PC-9 (cell line): Measurements from ENCODE around the gene PRKAG1. TPM values are rescaled to one million over a fixed set of nuclear protein-coding genes. Genes with fewer than 3 reads are reported as not detected.

ENCODE experiments used
- BruUV-seq: library from RNA; stranded (reverse); fragments of 400-500 nt; replicated peaks from 2 replicates; lab custom pipeline; 2021; lab: Mats Ljungman, UMichigan
- CTCF ChIA-PET: fragments of 300-600 bp; sonication (Branson Sonifier 250); formaldehyde crosslinking; loops from one replicate; lab custom pipeline; 2022; ENCODE audit warnings: antibody characterized with exemption; lab: Charles Lee
- POLR2A ChIA-PET: fragments of 300-600 bp; sonication (Branson Sonifier 250); formaldehyde crosslinking; loops from one replicate; lab custom pipeline; 2022; ENCODE audit warnings: antibody characterized with exemption; ENCODE audit not compliant: unreplicated experiment; lab: Charles Lee
- DNase-seq, 2 experiments: peaks; one replicate each; pipeline versions ENCODE4 v3.0.0 to v3.0.0-alpha.2; 2015 to 2022; ENCODE audit warnings: mixed read lengths in 1 of 2
- H2AFZ ChIP-seq: fragments of 200-600 bp; sonication (generic); 2 replicates; pipeline ENCODE4 v1.8.1; 2017; ENCODE audit warnings: antibody characterized with exemption
- H3F3A ChIP-seq: fragments of 200-600 bp; sonication (generic); 2 replicates; pipeline ENCODE4 v1.8.1; 2017; ENCODE audit warnings: antibody characterized with exemption, mild to moderate bottlenecking, low read depth; ENCODE audit not compliant: insufficient read depth
- H3K27ac ChIP-seq: fragments of 200-600 bp; sonication (generic); 2 replicates; pipeline ENCODE4 v1.6.1; 2016; ENCODE audit warnings: mixed run types
- H3K27me3 ChIP-seq: fragments of 200-600 bp; sonication (generic); 2 replicates; pipeline ENCODE4 v1.6.1; 2016; ENCODE audit warnings: low read depth, mixed run types; ENCODE audit not compliant: insufficient read depth
- H3K36me3 ChIP-seq: fragments of 200-600 bp; sonication (generic); 2 replicates; pipeline ENCODE4 v1.6.1; 2016; ENCODE audit warnings: low read depth, mixed run types
- H3K4me1 ChIP-seq: fragments of 200-600 bp; sonication (generic); replicated peaks from 2 replicates; pipeline ENCODE4 v1.6.1; 2016; ENCODE audit warnings: mixed run types; ENCODE audit not compliant: insufficient read depth
- H3K4me2 ChIP-seq: fragments of 200-600 bp; sonication (generic); 2 replicates; pipeline ENCODE4 v1.6.1; 2017; ENCODE audit warnings: mixed run types
- H3K4me3 ChIP-seq: fragments of 200-600 bp; sonication (generic); 2 replicates; pipeline ENCODE4 v1.6.1; 2016; ENCODE audit warnings: mixed run types
- H3K79me2 ChIP-seq: fragments of 200-600 bp; sonication (generic); 2 replicates; pipeline ENCODE4 v1.6.1; 2017; ENCODE audit warnings: low read depth, mixed run types
- H3K9me2 ChIP-seq: fragments of 200-600 bp; sonication (generic); 2 replicates; pipeline ENCODE4 v1.8.1; 2017; ENCODE audit warnings: mild to moderate bottlenecking; ENCODE audit not compliant: insufficient read depth
- H3K9me3 ChIP-seq: fragments of 200-600 bp; sonication (generic); 2 replicates; pipeline ENCODE4 v1.8.1; 2016; ENCODE audit warnings: low read depth; ENCODE audit not compliant: insufficient read depth
- H4K20me1 ChIP-seq: fragments of 200-600 bp; sonication (generic); 2 replicates; pipeline ENCODE4 v1.8.1; 2017; ENCODE audit not compliant: insufficient read depth
- CTCF ChIP-seq: fragments of 200-600 bp; sonication (generic); conservative IDR thresholded peaks from 2 replicates; pipeline ENCODE4 v1.6.1; 2017; ENCODE audit warnings: mixed run types, antibody characterized with exemption, mild to moderate bottlenecking, moderate library complexity
- EZH2 ChIP-seq: fragments of 200-600 bp; sonication (generic); IDR thresholded peaks from 2 replicates; pipeline ENCODE4 v1.8.0; 2017; ENCODE audit warnings: antibody characterized with exemption, low read depth
- intact Hi-C: fragments of 100-400 bp; cut with micrococcal nuclease; formaldehyde crosslinking; loops from one replicate; pipeline ENCODE4 v1.10.0; 2022; ENCODE audit not compliant: unreplicated experiment
- total RNA-seq: library from RNA; stranded (reverse); gene quantifications from 2 replicates; pipeline ENCODE4 v1.2.3, GENCODE V29; 2021

The PRKAG1 gene
- total RNA-seq, 1 experiment from 2014 or later = 53.6 TPM

DNA sequence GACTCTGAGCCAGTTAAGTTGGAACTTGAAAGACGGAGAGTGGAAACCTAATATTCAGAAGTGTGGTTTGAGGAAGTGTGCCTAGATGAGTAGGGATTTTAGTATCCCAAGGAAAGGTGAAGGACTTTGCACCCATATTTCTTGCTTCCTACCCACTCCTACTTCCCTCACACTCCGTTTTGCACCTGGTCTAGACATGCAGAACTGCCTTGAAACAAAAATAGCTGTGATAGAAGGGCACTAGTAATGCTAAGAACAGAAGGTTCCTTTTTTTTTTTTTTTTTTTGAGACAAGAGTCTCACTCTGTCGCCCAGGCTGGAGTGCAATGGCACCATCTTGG is 60.6 kb downstream of the PRKAG1 start:
- no peaks in the 10 kb centered on the region for H3K9me2 ChIP-seq
- peak overlapping the region; percentile 69 for H3K4me3 ChIP-seq
- no TSS peak for BruUV-seq
- H3K4me2 ChIP-seq = peak overlapping the region; percentile 92
- ChIA-PET POLR2A (interaction anchor here (0.6 to 1.0 kb wide), 2 partner anchors 56 to 101 kb away, joined by 4 to 21 read pairs; no protein-coding TSS in a partner anchor), CTCF (interaction anchor here (0.7 to 1.4 kb wide), 2 partner anchors 19 to 30 kb away, joined by 6 to 11 read pairs; no protein-coding TSS in a partner anchor)
- peaks cover 20% of the 10 kb centered on the region for H3K36me3 ChIP-seq
- peaks cover 23% of the 10 kb centered on the region; the same call in 1 of the 2 replicates for H3F3A ChIP-seq
- peak overlapping the region; percentile 92 for H2AFZ ChIP-seq
- H3K27me3 ChIP-seq = no peaks in the 10 kb centered on the region
- no peak overlapping the region for H3K27ac ChIP-seq
- intact Hi-C loops = no loop called here
- H3K4me1 ChIP-seq = peaks cover 24% of the 10 kb centered on the region
- TF ChIP-seq EZH2 = no peak
- TF ChIP-seq CTCF = no peak
- H3K9me3 ChIP-seq = no peaks in the 10 kb centered on the region
- peaks cover 41% of the 10 kb centered on the region for H3K79me2 ChIP-seq
- peaks cover 32% of the 10 kb centered on the region for H4K20me1 ChIP-seq
- no peak for DNase-seq

GRCh38 chr12:48957141-48958048 is 61.2 kb downstream of the PRKAG1 start, which contains the start of gene ARF3:
ARF3 (minus strand) TSS chr12:48957487; CDS start chr12:48941095, 16,392 bp downstream.
- POLR2A ChIA-PET = interaction anchor here (0.6 to 1.0 kb wide), 4 partner anchors 14 to 1179 kb away, joined by 4 to 21 read pairs (median 7); partner anchors contain the start of gene WNT10B
- DNase-seq = peak; percentile 82 to 95
- peaks cover 25% of the 10 kb centered on the region; the same call in 1 of the 2 replicates for H3F3A ChIP-seq
- peaks cover 47% of the 10 kb centered on the region for H3K79me2 ChIP-seq
- H3K4me1 ChIP-seq = peaks cover 24% of the 10 kb centered on the region
- no TSS peak for BruUV-seq
- H3K4me3 ChIP-seq = peak within 1 kb of the TSS; percentile 69
- H3K9me3 ChIP-seq = no peaks in the 10 kb centered on the region
- intact Hi-C loops = no loop called here
- H3K27me3 ChIP-seq = no peaks in the 10 kb centered on the region
- no peaks in the 10 kb centered on the region for H3K9me2 ChIP-seq
- peak within 1 kb of the TSS; percentile 92 for H2AFZ ChIP-seq
- H4K20me1 ChIP-seq = peaks cover 39% of the 10 kb centered on the region
- H3K27ac ChIP-seq = peak within 1 kb of the TSS; percentile 33
- peak within 1 kb of the TSS; percentile 92 for H3K4me2 ChIP-seq
- TF ChIP-seq CTCF (no peak), EZH2 (no peak)
- peaks cover 26% of the 10 kb centered on the region for H3K36me3 ChIP-seq
- CTCF ChIA-PET = interaction anchor here (0.6 to 1.4 kb wide), 6 partner anchors 9 to 935 kb away, joined by 3 to 11 read pairs (median 4); no protein-coding TSS in a partner anchor
